Renal pelvis (tissue), 12 donors: ENCODE results near the gene IQCM. TPM values are rescaled to one million over a fixed set of nuclear protein-coding genes. Genes with fewer than 3 reads are reported as not detected.

ENCODE experiments used
- DNase-seq: peaks from one replicate; pipeline ENCODE4 v3.0.0-alpha.2; 2013
- long read RNA-seq, 16 experiments: transcript quantifications; one replicate each; lab custom pipeline, GENCODE V29; 2026
- polyA plus RNA-seq, 3 donors: library from polyadenylated mRNA; unstranded; fragments of 120-200 nt; gene quantifications; one replicate each; pipeline ENCODE4 v1.2.1, GENCODE V29; 2013; ENCODE audit not compliant: insufficient read length in 3 of 3

The IQCM gene, protein sequence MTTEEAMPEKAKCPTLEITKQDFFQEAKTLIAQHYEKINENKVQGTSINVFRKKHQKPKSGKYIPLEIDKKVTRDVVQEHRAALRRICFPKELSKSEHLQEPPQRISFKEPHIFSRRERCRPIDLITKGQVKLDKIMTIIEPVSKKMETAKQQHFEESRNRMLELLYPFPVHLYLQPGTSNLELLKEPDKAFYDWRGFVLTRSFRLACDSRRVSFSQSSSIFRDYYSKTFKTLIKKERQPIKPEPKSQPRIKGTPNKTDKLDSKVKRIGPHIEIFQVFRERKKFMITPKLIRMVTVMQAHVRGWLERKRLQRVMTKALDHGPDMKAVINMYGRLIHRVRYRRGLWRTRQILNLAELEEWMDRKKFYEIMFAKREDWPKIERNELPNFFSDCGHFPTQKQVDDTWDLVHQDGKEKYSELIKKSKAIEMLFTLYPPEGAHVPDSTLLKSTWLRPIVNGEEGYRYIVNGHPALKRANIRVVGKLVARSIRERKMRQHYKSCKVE
- polyA plus RNA-seq: not detected
- long read RNA-seq, donor 1: 0 reads
- long read RNA-seq, donor 2: 0 reads
- long read RNA-seq, donor 3: 0 reads
- long read RNA-seq, donor 4: 0 reads
- long read RNA-seq, donor 5: 0 reads
- long read RNA-seq, donor 6: 0 reads
- long read RNA-seq, donor 7: 0 reads
- long read RNA-seq, donor 8: 0 reads
- long read RNA-seq, donor 9: 0 reads
- long read RNA-seq, donor 10: 0 reads
- long read RNA-seq, donor 11: 0 reads
- long read RNA-seq, donor 12: 0 reads
- long read RNA-seq, donor 13: 0 reads
- long read RNA-seq, donor 14: 0 reads
- long read RNA-seq, donor 15: 0 reads
- long read RNA-seq, donor 16: 0 reads

DNA sequence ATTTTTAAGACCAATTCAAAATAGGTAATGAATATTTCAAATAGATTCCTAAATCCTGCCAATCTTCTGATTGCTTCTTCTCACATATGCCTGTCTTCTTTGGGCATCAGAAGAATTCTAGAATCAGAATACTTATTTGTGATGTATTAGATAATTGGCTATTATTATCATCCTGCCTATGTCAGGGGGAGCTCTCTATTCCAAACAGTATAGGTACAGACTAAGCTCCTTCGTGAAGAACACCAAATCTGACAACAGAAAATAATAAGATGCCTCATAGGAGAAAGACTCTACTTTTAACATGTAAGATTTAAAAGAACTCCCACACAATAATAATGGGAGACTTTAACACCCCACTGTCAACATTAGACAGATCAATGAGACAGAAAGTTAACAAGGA lies at the start of gene IQCM:
IQCM (minus strand) TSS at position 101 of the 400 bp plus-strand sequence. CDS start 73,152 bp downstream, outside the sequence.
- DNase-seq: no peak

DNA sequence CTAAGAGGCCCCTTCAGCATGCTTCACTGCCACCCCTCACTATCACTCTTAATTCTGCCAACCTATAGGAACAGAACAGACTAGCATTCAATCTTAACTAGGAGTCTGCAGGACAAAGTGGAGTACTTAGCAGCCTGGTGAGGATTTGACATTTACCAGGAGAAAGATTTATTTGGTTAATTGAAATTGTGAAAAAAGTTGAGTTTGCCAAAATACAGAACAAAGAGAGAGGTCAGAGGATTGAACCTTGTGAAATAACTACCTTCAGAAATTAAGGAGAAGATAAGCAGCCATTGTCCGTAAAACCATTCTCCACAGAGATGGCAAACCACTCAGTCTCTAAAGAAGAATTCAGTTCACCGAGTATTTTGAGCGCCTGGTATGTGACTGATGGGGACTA lies 41.8 kb upstream of the IQCM start:
- DNase-seq: no peak

DNA sequence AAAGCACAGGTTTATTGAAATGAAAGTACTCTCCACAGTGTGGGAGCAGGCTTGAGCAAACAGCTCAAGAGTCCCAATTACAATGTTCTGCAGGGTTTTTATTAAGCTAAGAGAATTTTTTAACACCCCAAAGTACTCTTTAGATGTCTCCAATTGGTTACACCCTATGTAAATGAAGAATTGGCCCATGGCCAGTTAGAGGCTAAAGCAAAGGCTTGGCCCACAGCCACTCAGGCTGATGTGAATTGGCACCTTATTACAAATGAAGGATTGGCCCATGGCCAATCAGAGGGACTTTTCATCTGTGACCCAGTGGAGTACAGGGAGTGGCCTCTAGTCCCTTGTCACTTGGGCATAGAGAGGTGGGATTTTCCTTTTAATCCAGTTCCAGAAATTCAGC lies 30.1 kb upstream of the IQCM start:
- DNase-seq: no peak

DNA sequence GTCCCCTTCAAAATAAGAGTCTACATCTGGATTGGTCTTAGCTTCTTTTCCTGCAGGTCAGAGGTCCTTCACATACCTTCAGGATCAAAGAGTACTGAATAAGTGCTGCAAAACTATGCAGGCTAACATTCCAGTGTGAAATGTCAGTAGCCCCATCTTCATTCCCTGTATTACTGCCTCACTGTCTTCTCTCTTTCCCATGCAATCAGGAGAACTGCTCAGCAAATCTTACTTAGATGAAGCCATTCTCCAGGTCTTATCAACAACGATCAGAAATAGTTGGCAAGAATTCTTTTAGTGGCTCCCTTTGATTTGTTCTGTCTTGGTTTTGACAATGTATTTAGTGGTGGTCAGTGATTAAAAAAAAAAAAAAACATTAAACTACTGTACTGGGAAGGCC lies 26.0 kb upstream of the IQCM start:
- no peak for DNase-seq

DNA sequence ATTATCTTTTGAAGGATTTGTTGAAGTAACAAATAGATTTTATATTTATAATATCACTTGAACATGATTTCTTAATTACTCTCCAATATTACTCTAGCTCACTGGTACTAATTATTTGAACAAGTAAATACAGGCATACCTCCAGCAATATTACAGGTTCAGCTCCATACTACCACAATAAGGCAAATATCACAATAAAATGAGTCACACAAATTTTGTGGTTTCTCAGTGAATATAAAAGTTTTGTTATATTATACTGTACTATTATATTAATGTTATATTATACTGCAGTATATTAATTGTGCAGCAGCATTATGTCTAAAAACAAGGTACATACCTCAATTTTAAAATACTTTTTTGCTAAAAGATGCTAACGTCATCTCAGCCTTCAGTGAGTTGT lies 22.4 kb upstream of the IQCM start:
- no peak for DNase-seq

DNA sequence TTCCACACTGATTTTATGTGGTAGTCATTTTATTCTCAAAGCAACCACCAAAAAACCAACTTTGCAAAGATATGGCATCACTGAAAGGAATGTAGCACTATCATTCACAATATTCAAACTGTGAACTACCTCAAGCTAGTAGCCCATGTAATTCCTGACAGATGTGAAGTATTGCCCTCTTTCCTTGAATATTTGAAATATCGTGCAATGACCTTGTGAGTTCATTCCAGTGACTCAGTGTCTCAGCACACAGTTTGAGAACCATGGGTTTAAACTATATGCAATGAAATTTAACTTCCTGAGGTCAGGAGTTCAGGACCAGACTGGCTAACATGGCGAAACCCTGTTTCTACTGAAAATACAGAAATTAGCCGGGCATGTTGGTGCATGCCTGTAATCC lies 20.9 kb upstream of the IQCM start:
- no peak for DNase-seq

DNA sequence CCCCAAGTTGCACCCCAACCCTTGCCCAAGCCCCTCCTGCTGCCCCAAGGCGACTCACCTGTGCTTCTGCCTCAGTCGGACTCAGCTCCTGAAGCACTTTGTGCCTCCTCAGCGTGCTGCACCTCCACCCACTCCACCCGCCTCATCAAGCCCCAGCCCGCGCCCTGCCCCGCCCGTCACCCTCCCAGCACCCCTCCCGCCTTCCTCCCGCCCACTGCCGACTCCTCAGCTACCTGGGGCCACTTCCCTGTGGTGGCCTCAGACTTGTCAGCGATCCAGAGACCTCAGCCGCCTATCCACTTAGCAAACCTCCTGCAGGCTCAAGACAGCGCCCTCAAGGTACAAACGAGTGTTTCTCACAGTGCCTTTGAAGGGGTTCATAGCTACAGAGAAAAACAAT lies 19.6 kb upstream of the IQCM start:
- DNase-seq: no peak

DNA sequence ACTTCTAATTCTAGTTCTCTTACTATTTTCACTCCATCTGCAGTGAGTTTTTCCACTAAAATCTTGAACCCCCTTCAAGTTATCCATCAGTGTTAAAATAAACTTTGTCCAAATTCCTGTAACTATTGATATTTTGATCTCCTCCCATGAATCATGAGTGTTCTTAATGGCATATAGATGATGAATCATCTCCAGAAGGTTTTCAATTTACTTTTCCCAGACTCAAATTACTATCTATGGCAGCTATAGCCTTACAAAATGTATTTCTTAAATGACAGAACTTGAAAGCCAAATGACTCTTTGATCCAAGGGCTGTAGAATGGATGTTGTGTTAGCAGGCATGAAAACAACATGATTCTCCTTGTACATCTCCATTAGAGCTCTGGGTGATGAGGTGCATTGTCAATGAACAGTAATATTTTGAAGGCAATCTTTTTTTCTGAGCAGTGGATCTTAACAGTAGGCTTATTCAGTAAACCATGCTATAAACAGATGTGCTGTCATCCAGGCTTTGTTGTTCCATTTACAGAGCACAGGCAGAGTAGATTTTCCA lies 16.1 kb upstream of the IQCM start:
- no peak for DNase-seq

DNA sequence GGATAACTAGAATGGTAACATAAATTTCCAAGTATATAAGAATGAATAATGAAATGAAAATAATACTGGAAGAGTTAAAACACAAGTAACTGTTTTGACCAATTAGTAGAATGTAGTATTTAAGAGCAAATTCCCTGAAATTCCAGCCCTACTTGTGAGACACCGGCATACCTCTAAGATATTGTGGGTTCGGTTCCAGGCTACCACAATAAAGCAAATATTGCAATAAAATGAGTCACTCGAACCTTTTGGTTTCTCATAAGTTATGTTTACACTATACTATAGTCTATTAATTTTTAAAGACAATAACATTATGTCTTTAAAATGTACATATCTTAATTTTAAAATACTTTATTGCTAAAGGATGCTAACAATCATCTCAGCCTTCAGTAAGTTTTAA lies 15.2 kb upstream of the IQCM start:
- DNase-seq: no peak

DNA sequence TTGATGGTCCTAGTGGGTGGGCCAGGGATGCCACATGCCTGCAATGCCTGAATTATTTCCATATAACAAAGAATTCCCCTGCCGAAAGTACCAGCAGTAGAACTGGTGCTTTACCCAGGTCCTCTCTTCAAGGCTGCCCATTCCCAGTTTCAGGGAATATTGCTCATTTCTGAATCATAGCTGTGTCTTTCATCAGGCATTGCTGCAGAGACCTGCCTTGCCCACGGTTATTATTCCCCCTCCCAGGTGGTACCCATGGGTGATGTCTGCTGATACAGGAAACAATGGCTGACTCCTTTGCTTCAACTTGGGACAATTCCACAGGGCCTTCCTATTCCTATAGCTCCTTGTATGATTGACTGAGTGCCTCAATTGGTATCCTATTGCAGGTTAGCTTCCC lies 9.7 kb upstream of the IQCM start:
- DNase-seq: no peak

DNA sequence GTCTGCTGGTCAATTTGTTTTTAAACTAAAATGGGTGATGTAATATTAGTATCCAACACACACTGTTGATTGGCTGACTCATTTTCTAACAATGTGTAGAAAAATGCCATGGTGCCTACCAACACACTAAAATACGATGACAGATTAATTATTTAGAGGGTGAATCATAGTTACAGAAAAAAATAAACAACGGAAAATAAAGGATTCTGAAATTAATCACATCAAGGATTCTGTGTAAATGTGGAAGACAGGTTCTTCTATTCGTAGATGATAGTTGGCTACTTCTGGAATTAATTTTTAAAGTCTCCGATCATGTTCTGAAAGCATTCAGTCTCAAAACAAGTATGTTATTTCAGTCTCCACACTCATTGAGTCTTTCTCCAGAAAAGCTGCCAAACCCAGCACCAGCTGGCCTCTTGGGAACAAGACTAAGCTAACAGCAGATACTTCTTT lies 8.2 kb upstream of the IQCM start:
- no peak for DNase-seq

DNA sequence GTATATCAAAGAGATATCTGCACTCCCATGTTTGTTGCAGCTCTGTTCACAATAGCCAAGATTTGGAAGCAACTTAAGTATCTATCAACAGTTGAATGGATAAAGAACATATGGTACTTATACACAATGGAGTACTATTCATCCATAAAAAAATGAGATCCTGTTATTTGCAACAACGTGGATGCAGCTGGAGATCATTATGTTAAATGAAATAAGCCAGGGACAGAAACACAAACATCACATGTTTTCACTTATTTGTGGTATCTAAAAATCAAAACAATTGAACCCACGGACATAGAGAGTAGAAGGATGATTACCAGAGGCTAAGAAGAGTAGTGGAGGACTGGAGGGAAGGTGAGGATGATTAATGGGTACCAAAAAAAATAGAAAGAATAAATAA lies 14.2 kb downstream of the IQCM start:
- DNase-seq: no peak

DNA sequence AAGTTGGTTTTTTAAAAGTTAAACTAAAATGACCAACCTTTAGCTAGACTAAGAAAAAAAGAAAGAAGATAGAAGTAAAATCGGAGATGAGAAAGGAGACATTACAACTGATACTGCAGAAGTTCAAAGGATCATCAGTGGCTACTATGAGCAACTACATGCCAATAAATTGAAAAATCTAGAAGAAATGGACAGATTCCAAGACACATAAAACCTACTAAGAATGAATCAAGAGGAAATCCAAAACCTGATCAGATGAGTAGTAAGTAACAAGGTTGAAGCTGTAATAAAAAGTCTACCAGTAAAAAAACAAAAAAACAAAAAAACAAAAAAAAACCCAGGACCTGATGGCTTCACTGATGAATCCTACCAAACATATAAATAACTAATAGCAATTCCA lies 16.1 kb downstream of the IQCM start:
- no peak for DNase-seq

DNA sequence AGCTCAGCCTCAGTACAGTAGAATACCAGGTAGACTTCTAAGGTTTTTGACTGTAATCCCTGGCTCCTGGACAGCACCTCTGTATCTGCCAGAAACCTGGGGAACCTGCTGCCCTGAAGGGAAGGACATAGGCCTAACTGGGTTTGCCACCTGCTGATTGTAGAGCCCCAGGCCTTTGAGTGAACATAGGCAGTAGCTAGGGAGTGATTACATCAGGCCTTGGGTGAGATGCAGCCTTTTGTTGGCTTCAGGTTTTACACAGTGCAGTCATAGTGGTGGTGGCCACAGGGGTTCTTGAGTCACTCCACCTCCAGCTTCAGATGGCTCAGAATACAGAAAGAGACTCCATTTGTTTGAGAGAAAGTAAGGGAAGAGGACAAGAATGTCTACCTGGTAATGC lies 19.3 kb downstream of the IQCM start:
- DNase-seq: no peak

DNA sequence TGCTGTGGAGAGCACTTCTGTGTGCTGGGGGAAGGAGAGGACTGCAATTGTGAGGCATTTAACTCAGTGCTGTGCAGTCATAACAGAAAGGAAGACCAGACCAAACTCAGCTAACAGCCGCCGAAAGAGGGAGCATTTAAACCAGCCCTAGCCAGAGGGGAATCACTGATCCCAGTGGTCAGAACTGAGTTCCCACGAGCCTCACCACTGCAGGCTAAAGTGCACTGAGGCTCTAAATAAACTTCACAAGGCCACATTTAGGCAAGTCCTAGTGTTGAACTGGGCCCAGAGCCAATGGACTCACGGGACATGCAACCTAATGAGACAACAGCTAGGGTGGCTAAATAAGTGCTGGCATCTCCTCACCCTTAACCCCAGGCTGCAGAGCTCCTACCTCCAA lies 20.4 kb downstream of the IQCM start:
- no peak for DNase-seq

DNA sequence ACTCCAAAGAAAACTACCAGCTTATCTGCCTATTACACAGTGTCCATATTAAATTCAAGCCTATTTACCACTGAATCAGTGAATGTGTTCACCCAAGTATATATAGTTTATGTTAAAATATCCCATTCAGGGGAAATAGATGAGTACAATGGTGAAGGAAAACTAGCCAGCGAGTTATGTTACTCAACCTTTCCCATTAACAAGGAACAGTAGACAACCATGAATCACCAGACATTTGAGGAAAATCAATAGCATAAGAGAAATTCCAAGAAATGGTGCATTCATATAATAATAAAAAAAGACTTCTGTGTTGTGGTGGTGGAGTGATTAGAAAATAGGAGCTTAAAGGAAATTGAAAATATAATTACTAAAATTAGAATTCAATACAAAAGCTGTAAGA lies 21.3 kb downstream of the IQCM start:
- no peak for DNase-seq

DNA sequence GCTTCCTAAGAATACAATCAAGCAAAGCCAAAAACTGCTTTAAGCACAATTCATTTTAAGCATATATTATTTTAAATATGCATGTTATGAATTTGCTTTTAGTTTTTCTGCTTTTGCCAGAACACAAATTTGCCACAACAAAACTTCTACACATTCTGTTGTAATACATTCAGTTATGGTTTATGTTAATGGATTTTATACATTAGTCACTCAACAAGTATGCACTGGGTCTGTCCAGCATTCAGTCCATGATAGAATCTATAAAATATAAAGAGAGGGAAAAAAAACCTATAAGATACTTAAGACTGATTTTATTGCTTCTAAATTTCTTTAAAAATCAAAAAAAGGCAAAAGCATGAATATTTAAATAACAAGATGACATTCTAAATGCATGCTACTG lies 22.2 kb downstream of the IQCM start:
- DNase-seq: no peak

DNA sequence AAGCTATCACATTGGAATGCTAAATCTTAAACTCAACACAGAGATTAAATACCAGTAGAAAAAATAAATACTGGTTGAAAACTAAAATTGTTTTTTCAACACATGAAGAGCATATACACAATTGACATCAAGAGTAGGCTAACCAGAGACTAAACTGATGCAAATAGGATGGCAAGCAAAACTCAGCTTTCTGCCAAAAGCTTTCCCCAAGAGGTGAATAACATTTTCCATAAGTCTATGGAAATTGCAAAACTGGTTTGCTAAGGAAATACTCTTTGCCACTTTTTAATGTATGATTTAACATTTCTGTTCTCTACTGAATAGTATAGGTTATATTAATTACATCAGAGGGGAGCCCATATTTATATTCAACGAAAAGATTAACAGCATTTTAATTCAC lies 23.8 kb downstream of the IQCM start:
- DNase-seq: no peak

DNA sequence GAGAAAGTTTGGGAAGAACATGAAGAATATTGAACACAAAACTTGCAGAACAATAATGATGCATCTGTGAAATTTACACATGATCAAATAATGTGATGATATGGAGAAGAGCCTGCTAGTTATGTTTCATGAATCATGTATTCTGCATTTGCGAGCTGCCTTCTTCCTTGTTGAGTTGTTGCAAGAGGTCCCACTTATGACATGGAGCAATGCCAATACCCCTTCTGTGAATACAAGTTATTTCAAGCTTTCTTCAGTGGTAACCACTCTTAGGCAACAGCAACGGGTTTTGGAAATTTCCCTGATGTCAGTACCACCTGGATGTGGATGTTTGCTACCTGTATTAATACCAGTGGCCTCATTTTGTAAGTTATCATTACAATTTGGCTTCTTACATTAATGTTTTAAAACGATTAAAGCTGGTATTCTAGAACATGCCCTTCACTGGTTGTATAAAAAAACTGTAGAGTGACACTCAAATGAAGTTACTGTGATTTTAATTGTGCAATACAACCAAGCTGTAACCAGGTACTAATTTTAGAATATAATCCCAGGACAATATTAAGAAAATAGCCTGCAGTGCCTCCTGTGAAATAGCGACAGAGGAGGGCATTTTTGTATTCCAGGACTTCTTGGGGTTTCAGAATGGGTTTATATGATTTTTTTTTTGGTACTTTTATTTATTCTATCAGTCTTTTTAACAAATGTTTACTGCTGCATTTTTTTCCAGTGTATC lies 25.3 kb downstream of the IQCM start:
- no peak for DNase-seq

DNA sequence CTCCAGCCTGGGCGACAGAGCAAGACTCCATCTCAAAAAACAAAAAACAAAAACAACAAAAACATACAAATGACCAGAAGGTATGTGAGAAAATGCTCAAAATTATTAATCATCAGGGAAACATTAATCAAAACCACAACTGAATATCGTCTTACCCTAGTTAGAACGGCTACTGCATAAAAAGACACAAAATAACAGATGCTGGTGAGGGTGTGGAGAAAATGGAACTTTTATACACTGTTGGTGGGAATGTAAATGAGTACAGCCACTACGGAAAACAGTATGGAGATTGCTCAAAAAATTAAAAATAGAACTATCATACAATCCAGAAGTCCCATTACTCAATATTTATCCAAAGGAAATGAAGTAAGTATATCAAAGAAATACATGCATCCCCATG lies 27.3 kb downstream of the IQCM start:
- no peak for DNase-seq

DNA sequence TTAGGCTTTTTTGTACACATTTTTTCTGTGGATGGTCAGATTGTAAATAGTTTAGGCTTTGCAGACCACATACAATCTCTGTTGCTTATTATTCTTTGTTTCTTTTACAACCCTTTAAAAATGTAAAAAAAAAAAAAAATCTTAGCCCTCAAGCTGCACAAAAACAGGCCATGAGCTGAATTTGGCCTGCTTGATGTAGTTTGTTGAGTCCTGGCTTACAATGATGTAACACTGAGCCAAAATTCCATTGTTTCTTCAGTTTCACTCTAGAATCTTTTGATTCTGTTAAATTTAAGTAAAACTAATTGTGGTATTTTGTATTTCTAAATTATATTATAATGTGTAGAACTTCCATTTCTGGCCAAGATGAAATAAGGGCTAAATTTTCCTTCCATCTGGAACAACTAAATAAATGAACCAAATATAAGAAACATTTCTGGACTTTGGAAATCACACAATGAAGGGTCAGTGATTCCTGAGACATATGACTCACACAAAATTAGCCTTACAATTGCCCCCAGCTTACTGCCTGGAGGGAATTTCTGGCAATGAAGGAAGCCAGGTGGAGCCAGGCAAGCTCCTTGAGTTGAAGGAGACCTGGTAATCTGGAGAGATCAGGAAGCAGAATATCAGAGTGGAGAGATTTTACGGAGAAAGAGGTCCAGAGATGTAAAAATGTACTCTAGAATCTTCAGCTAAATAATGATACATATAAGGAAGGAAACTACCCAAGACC lies 29.8 kb downstream of the IQCM start:
- no peak for DNase-seq

DNA sequence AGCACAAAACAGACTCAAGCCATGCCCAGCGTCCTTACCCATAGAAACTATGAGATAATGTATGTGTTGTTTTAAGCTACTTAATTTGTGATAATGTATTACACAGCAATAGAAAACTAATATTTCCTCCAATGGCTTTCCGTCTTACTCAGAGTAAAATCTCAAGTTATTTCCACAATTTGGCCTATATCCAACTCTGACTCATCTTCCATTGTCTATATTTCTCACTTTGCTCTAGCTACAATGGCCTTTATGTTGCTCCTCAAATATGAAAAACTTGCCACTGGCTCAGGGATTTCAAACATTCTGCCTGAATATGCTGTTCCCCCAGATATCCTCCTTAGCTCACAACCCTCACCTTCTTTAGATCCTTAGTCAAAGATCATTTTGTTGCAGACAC lies 31.6 kb downstream of the IQCM start:
- no peak for DNase-seq
